Measurements from ENCODE around the gene GIMD1. TPM values are rescaled to one million over a fixed set of nuclear protein-coding genes. Genes with fewer than 3 reads are reported as not detected.
A peak's percentile ranks its signal among the peaks of the same experiment; 100 is the strongest.

Gene GIMD1
- total and polyA plus RNA-seq, 2 experiments from 2014 or later = not detected

DNA sequence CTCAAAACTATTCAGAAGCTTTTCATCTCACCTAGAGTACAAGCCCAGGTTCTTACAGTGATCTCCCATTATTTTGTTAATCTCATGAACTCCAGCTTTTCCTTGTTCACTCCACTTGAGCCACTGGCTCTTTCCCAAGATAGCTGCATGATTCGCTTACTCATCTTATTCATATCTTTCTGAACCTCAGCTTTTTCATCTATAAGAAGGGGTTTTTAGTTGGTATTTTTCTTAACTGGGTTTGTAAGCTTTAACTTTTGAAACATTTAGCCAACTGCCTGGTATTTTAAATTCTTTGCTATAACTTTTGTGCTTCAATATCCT is 24.0 kb downstream of the GIMD1 start (continued):
- TF ChIP-seq, protein P1, sequence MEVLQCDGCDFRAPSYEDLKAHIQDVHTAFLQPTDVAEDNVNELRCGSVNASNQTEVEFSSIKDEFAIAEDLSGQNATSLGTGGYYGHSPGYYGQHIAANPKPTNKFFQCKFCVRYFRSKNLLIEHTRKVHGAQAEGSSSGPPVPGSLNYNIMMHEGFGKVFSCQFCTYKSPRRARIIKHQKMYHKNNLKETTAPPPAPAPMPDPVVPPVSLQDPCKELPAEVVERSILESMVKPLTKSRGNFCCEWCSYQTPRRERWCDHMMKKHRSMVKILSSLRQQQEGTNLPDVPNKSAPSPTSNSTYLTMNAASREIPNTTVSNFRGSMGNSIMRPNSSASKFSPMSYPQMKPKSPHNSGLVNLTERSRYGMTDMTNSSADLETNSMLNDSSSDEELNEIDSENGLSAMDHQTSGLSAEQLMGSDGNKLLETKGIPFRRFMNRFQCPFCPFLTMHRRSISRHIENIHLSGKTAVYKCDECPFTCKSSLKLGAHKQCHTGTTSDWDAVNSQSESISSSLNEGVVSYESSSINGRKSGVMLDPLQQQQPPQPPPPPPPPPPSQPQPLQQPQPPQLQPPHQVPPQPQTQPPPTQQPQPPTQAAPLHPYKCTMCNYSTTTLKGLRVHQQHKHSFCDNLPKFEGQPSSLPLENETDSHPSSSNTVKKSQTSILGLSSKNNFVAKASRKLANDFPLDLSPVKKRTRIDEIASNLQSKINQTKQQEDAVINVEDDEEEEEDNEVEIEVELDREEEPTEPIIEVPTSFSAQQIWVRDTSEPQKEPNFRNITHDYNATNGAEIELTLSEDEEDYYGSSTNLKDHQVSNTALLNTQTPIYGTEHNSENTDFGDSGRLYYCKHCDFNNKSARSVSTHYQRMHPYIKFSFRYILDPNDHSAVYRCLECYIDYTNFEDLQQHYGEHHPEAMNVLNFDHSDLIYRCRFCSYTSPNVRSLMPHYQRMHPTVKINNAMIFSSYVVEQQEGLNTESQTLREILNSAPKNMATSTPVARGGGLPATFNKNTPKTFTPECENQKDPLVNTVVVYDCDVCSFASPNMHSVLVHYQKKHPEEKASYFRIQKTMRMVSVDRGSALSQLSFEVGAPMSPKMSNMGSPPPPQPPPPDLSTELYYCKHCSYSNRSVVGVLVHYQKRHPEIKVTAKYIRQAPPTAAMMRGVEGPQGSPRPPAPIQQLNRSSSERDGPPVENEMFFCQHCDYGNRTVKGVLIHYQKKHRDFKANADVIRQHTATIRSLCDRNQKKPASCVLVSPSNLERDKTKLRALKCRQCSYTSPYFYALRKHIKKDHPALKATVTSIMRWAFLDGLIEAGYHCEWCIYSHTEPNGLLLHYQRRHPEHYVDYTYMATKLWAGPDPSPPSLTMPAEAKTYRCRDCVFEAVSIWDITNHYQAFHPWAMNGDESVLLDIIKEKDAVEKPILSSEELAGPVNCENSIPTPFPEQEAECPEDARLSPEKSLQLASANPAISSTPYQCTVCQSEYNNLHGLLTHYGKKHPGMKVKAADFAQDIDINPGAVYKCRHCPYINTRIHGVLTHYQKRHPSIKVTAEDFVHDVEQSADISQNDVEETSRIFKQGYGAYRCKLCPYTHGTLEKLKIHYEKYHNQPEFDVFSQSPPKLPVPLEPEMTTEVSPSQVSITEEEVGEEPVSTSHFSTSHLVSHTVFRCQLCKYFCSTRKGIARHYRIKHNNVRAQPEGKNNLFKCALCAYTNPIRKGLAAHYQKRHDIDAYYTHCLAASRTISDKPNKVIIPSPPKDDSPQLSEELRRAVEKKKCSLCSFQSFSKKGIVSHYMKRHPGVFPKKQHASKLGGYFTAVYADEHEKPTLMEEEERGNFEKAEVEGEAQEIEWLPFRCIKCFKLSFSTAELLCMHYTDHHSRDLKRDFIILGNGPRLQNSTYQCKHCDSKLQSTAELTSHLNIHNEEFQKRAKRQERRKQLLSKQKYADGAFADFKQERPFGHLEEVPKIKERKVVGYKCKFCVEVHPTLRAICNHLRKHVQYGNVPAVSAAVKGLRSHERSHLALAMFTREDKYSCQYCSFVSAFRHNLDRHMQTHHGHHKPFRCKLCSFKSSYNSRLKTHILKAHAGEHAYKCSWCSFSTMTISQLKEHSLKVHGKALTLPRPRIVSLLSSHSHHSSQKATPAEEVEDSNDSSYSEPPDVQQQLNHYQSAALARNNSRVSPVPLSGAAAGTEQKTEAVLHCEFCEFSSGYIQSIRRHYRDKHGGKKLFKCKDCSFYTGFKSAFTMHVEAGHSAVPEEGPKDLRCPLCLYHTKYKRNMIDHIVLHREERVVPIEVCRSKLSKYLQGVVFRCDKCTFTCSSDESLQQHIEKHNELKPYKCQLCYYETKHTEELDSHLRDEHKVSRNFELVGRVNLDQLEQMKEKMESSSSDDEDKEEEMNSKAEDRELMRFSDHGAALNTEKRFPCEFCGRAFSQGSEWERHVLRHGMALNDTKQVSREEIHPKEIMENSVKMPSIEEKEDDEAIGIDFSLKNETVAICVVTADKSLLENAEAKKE (CRISPR knock-in tag; IDR thresholded peaks at IDR 0.05) = no peak
- no peak for TF ChIP-seq NANOG (IDR thresholded peaks at IDR 0.05; ENCODE audit: borderline replicate concordance)

- no peaks in the 10 kb centered on the region for H3F3A ChIP-seq (replicated peaks; ENCODE audit: low read depth)
- no peak overlapping the region for H3K4me3 ChIP-seq
- peaks cover 7% of the 10 kb centered on the region; the same call in 1 of the 2 replicates for H3K36me3 ChIP-seq (ENCODE audit: insufficient read depth)
- H3K27me3 ChIP-seq (ENCODE audit: insufficient read depth) = no peaks in the 10 kb centered on the region
- H3K4me1 ChIP-seq (ENCODE audit: insufficient read depth) = peaks cover 4% of the 10 kb centered on the region; the same call in 1 of the 2 replicates
- DNase-seq (ENCODE audit: low spot score) (no peak), ATAC-seq (no peak)
- H3K36me3 Mint-ChIP-seq (ENCODE audit: low read depth) = peaks cover 12% of the 10 kb centered on the region
- H3K27ac Mint-ChIP-seq = peak overlapping the region; percentile 21; the same call in 1 of the 2 replicates
- H4K20me1 ChIP-seq (replicated peaks; ENCODE audit: insufficient read depth) = 0 out of 2 replicates have a peak, but pooled peaks cover 5% of the 10 kb centered on the region
- no peaks in the 10 kb centered on the region for H3K9me3 Mint-ChIP-seq
- no peak overlapping the region for H3K4me3 Mint-ChIP-seq
- peaks cover 8% of the 10 kb centered on the region; the same call in 2 of the 3 replicates for H3K4me1 Mint-ChIP-seq
- no peaks in the 10 kb centered on the region for H3K9me2 ChIP-seq (ENCODE audit: insufficient read depth)
- H3K27me3 Mint-ChIP-seq (ENCODE audit: insufficient read depth, low read depth, poor library complexity) = no peaks in the 10 kb centered on the region
- H3K27ac ChIP-seq (ENCODE audit: low read depth) = no peak overlapping the region
- H3K4me2 ChIP-seq = no peak overlapping the region
- H3K79me2 ChIP-seq (replicated peaks; ENCODE audit: insufficient read depth) = peaks cover 29% of the 10 kb centered on the region
- H2AFZ ChIP-seq = no peak overlapping the region
- TF ChIP-seq POLR2AphosphoS5 (IDR thresholded peaks at IDR 0.05; ENCODE audit: low read depth) (no peak), ZNF331 (CRISPR knock-in tag; IDR thresholded peaks at IDR 0.05; ENCODE audit: low read depth) (no peak), ZNF114 (CRISPR knock-in tag; IDR thresholded peaks at IDR 0.05) (no peak), STAT1 (IDR thresholded peaks at IDR 0.05; ENCODE audit: unreplicated experiment) (no peak), CREB1 (CRISPR knock-in tag; IDR thresholded peaks at IDR 0.05; ENCODE audit: low read depth) (no peak), JUNB (IDR thresholded peaks at IDR 0.05; ENCODE audit: unreplicated experiment) (no peak)
- TF ChIP-seq, protein P1 (CRISPR knock-in tag; IDR thresholded peaks at IDR 0.05) = no peak
Measured at GRCh38 chr4:106343865-106344646, 24.5 kb downstream of the GIMD1 start.

All from GM23338 (cell line).